ENCODE results near the gene ANKRD65. TPM values are rescaled to one million over a fixed set of nuclear protein-coding genes. Genes with fewer than 3 reads are reported as not detected.
"Not testable (repeated sequence)": the region's sequence is repeated elsewhere in the genome, so short reads cannot be mapped to it uniquely, and the experiment has no call there.

The ANKRD65 gene
- polyA plus RNA-seq (4.6 to 6.5 TPM (median 5.1 TPM) in 3 replicates), polyA minus RNA-seq (0.64 to 1.9 TPM (median 1.0 TPM) in 3 replicates)
- 0.45 TPM for polyA plus RNA-seq (2011; ENCODE audit: low read depth)
- polyA plus RNA-seq (2011; cell fraction: cytosol; rRNA removed): 2.9 and 4.5 TPM in 2 replicates
- polyA plus RNA-seq (2011; cell fraction: nucleus; rRNA removed): 4.0 and 5.7 TPM in 2 replicates
- polyA plus RNA-seq (2012; ENCODE audit: low replicate concordance): 2.4 and 7.2 TPM in 2 replicates
- 6.5 TPM for polyA minus RNA-seq (2011; cell fraction: cytosol; rRNA and poly(A)+ RNA removed)
- polyA minus RNA-seq (2011; cell fraction: nucleus; rRNA and poly(A)+ RNA removed): 0.62 and 1.6 TPM in 2 replicates

- DNase-seq (ENCODE audit: low read depth, low spot score): peak; percentile 53
- Histone ChIP-seq H3K9ac (ENCODE audit: control insufficient read depth, extremely low read depth, insufficient read depth, low read length) (peak within 1 kb of the TSS; percentile 44), H2AFZ (ENCODE audit: control insufficient read depth, low read length) (peak within 1 kb of the TSS; percentile 36)
Observed at GRCh38 chr1:1421147-1421906, at the start of gene ANKRD65. TSS of gene ANKRD65 (minus strand) at chr1:1421276. CDS start at chr1:1421005, 271 bp downstream.

DNA sequence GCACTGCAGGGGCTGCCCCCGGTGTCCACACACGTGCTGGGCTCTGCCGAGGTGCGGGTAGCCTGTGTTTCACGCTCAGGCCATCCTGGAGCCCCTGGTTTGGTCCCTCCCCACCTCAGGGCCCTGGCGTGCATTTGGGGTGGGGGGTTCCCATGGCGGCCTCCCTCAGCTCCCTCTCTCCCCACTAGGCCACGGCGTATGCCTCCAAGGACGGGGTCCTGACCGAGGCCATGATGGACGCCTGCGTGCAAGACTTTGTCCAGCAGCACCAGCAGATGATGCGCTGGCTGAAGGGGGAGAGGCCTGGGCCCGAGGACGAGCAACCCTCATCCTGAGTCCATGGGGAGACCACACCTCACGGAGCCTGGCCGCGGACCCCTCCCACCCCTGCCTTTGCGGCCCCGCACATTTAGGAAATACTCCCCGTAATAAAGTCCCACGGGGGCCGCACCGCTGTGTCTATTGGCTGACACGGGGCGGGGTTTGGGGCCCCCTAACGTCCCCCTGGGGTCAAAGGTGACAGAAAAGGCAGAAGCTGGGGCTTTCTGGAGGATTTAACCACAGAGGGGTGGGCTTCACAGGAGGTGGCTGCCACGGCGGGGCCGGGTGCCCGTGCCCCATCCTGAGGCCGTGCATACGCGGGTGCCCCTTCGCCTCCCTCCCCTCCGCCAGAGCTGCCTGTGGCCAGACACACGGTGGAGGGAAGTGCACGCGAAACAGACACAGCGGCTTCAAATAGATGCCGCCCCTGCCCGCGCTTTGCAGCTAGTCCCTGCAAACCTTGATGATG, 47.3 kb upstream of the ANKRD65 start:
- H3K9me1 ChIP-seq (ENCODE audit: control insufficient read depth, extremely low read depth, insufficient read depth, low read length); H3K4me2 ChIP-seq (ENCODE audit: control insufficient read depth, extremely low read depth, insufficient read depth, low read depth, low read length); H4K20me1 ChIP-seq (ENCODE audit: control insufficient read depth, extremely low read depth, insufficient read depth, low read length); H3K4me3 ChIP-seq (ENCODE audit: control insufficient read depth in 2 of 3, extremely low read depth in 1 of 3, insufficient read depth in 2 of 3, low read depth in 1 of 3, low read length in 3 of 3); dilution Hi-C loops (cut with MboI; ENCODE audit: extremely low pct_ligation_motif_present, low sequenced_read_pairs); H3K9ac ChIP-seq (ENCODE audit: control insufficient read depth, extremely low read depth, insufficient read depth, low read length); H3K27ac ChIP-seq (ENCODE audit: control insufficient read depth, insufficient read depth, low read length); H3K27me3 ChIP-seq (ENCODE audit: control insufficient read depth, extremely low read depth, insufficient read depth, low read length); H2AFZ ChIP-seq (ENCODE audit: control insufficient read depth, low read length); FAIRE-seq; DNase-seq (ENCODE audit: low read depth, low spot score); H3K36me3 ChIP-seq (ENCODE audit: control insufficient read depth in 2 of 2, extremely low read depth in 1 of 2, insufficient read depth in 2 of 2, low read length in 2 of 2); H3K9me3 ChIP-seq (ENCODE audit: control insufficient read depth, low read depth, low read length); H3K4me1 ChIP-seq (ENCODE audit: control insufficient read depth, extremely low read depth, insufficient read depth, low read length): not testable (repeated sequence)
- peaks cover 14% of the 10 kb centered on the region for H3K79me2 ChIP-seq (ENCODE audit: control insufficient read depth, insufficient read depth, low read length)

More at GRCh38 chr1:1421147-1421906, at the start of gene ANKRD65:
- H3K36me3 ChIP-seq (ENCODE audit: control insufficient read depth in 2 of 2, extremely low read depth in 1 of 2, insufficient read depth in 2 of 2, low read length in 2 of 2): no peaks in the 10 kb centered on the region
- H3K27ac ChIP-seq (ENCODE audit: control insufficient read depth, insufficient read depth, low read length): peak within 1 kb of the TSS; percentile 60
- no peaks in the 10 kb centered on the region for H3K9me3 ChIP-seq (ENCODE audit: control insufficient read depth, low read depth, low read length)
- H3K79me2 ChIP-seq (ENCODE audit: control insufficient read depth, insufficient read depth, low read length): no peaks in the 10 kb centered on the region
- peaks cover 34% of the 10 kb centered on the region for H3K4me1 ChIP-seq (ENCODE audit: control insufficient read depth, extremely low read depth, insufficient read depth, low read length)
- FAIRE-seq: peak; percentile 51
- TF ChIP-seq CTCF (optimal IDR thresholded peaks at IDR 0.05 in 1 of 3, IDR thresholded peaks at IDR 0.05 in 1 of 3, conservative IDR thresholded peaks at IDR 0.05 in 1 of 3; ENCODE audit: extremely low read depth in 1 of 3, insufficient read depth in 2 of 3, low read length in 3 of 3): peak in 1 of 3 experiments; percentile 2
- no peak for TF ChIP-seq EZH2 (IDR thresholded peaks at IDR 0.05; ENCODE audit: low read length)
- H3K4me2 ChIP-seq (ENCODE audit: control insufficient read depth, extremely low read depth, insufficient read depth, low read depth, low read length): peak within 1 kb of the TSS; percentile 58
- H4K20me1 ChIP-seq (ENCODE audit: control insufficient read depth, extremely low read depth, insufficient read depth, low read length): no peaks in the 10 kb centered on the region
- no peaks in the 10 kb centered on the region for H3K27me3 ChIP-seq (ENCODE audit: control insufficient read depth, extremely low read depth, insufficient read depth, low read length)
- H3K9me1 ChIP-seq (ENCODE audit: control insufficient read depth, extremely low read depth, insufficient read depth, low read length): no peaks in the 10 kb centered on the region
- dilution Hi-C loops (cut with MboI; ENCODE audit: extremely low pct_ligation_motif_present, low sequenced_read_pairs): no loop called here
- peak within 1 kb of the TSS in 2 of 3 experiments; percentile 24 to 26 for H3K4me3 ChIP-seq (ENCODE audit: control insufficient read depth in 2 of 3, extremely low read depth in 1 of 3, insufficient read depth in 2 of 3, low read depth in 1 of 3, low read length in 3 of 3)
